Gastroesophageal sphincter (tissue), 3 donors: ENCODE results near the gene KIF26A.

Experiments
- EP300 ChIP-seq: sonication (generic); formaldehyde crosslinking; IDR thresholded peaks from one replicate; pipeline ENCODE4 v1.6.1; 2017; ENCODE audit warnings: antibody characterized with exemption, mild to moderate bottlenecking
- POLR2A ChIP-seq, 2 donors: fragments of 450-650 bp; IDR thresholded peaks; one replicate each; pipeline ENCODE4 v1.6.1; 2017; ENCODE audit warnings: antibody characterized with exemption in 2 of 2, mild to moderate bottlenecking in 2 of 2, moderate library complexity in 1 of 2
- POLR2AphosphoS5 ChIP-seq: sonication (generic); formaldehyde crosslinking; IDR thresholded peaks from one replicate; pipeline ENCODE4 v1.6.1; 2017; ENCODE audit warnings: antibody characterized with exemption
- TF ChIP-seq, protein P1 (sequence below), 4 experiments: fragments of 200-600 bp in 2 of 4; fragments of 450-650 bp in 2 of 4; sonication (generic) in 1 of 4; IDR thresholded peaks; one replicate each; pipeline ENCODE4 v1.5.1; 2017 to 2019; ENCODE audit warnings: antibody characterized with exemption in 4 of 4, mild to moderate bottlenecking in 2 of 4, moderate library complexity in 2 of 4

DNA sequence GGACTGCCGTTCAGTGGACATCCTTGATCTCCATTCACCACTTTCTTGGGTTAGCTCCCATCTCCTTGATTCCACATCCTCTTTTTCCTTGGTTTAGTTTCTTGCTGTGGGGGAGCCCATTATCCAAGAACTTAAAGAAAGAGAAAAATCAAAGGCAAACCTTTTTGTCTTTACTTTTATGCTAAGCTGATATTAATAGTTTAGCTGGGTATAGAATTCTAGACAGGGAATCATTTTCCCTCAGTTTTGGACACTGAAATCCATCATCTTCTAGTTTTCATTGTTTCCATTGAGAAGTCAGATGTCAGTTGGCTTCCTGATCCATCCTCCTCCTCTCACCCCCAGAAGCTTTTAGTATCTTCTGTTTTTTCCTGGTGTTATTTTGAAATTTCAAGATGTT is 8.8 kb upstream of the KIF26A start:
- TF ChIP-seq POLR2AphosphoS5 (no peak), EP300 (no peak), POLR2A (IDR thresholded peaks at IDR 0.05) (no peak)
- TF ChIP-seq, protein P1, sequence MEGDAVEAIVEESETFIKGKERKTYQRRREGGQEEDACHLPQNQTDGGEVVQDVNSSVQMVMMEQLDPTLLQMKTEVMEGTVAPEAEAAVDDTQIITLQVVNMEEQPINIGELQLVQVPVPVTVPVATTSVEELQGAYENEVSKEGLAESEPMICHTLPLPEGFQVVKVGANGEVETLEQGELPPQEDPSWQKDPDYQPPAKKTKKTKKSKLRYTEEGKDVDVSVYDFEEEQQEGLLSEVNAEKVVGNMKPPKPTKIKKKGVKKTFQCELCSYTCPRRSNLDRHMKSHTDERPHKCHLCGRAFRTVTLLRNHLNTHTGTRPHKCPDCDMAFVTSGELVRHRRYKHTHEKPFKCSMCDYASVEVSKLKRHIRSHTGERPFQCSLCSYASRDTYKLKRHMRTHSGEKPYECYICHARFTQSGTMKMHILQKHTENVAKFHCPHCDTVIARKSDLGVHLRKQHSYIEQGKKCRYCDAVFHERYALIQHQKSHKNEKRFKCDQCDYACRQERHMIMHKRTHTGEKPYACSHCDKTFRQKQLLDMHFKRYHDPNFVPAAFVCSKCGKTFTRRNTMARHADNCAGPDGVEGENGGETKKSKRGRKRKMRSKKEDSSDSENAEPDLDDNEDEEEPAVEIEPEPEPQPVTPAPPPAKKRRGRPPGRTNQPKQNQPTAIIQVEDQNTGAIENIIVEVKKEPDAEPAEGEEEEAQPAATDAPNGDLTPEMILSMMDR (IDR thresholded peaks at IDR 0.05): no peak
